IPS-NIHi7 (cell line): ENCODE measurements around the gene TSPAN33.
"Not testable (repeated sequence)": the region's sequence is repeated elsewhere in the genome, so short reads cannot be mapped to it uniquely, and the experiment has no call there.

ENCODE experiments used
- DNase-seq: peaks from one replicate; pipeline ENCODE4 v3.0.0; 2012; ENCODE audit warnings: mixed read lengths; ENCODE audit errors: extremely low spot score

TSPAN33 gene

GRCh38 chr7:129144095-129144833 lies at the start of gene TSPAN33:
Gene TSPAN33 (plus strand): TSS chr7:129144707. CDS start chr7:129144981, 274 bp downstream.
- DNase-seq, result peak; percentile 98

GRCh38 chr7:129095258-129095657 lies 49.2 kb upstream of the TSPAN33 start:
- no peak for DNase-seq

- DNase-seq, result no peak
Measured at GRCh38 chr7:129098409-129099084, 46.0 kb upstream of the TSPAN33 start.

- no peak for DNase-seq
Measured at GRCh38 chr7:129100827-129101166, 43.7 kb upstream of the TSPAN33 start.

GRCh38 chr7:129101746-129102145 lies 42.8 kb upstream of the TSPAN33 start:
- DNase-seq, result no peak

- DNase-seq, result no peak
Measured at GRCh38 chr7:129103561-129104324, 40.8 kb upstream of the TSPAN33 start.

- no peak for DNase-seq
Measured at GRCh38 chr7:129108581-129108980, 35.9 kb upstream of the TSPAN33 start.

GRCh38 chr7:129110258-129110981 lies 34.1 kb upstream of the TSPAN33 start:
- DNase-seq, result peak; percentile 74

GRCh38 chr7:129110982-129111376 lies 33.5 kb upstream of the TSPAN33 start:
- no peak for DNase-seq

GRCh38 chr7:129115676-129116075 lies 28.8 kb upstream of the TSPAN33 start:
- no peak for DNase-seq

GRCh38 chr7:129118182-129118581 lies 26.3 kb upstream of the TSPAN33 start:
- DNase-seq, result no peak

GRCh38 chr7:129118976-129119375 lies 25.5 kb upstream of the TSPAN33 start:
- no peak for DNase-seq

GRCh38 chr7:129121501-129122077 lies 22.9 kb upstream of the TSPAN33 start:
- not testable (repeated sequence) for DNase-seq

- DNase-seq, result no peak
Measured at GRCh38 chr7:129122078-129122750, 22.3 kb upstream of the TSPAN33 start.

- DNase-seq, result no peak
Measured at GRCh38 chr7:129122751-129123509, 21.6 kb upstream of the TSPAN33 start.

- DNase-seq, result no peak
Measured at GRCh38 chr7:129123510-129123857, 21.0 kb upstream of the TSPAN33 start.

GRCh38 chr7:129126314-129126713 lies 18.2 kb upstream of the TSPAN33 start:
- DNase-seq, result peak; percentile 57

GRCh38 chr7:129127154-129127553 lies 17.4 kb upstream of the TSPAN33 start:
- DNase-seq, result no peak

GRCh38 chr7:129127601-129128000 lies 16.9 kb upstream of the TSPAN33 start:
- no peak for DNase-seq

- no peak for DNase-seq
Measured at GRCh38 chr7:129134356-129134987, 10.0 kb upstream of the TSPAN33 start.
